Skeletal muscle tissue (tissue), 4 donors: ENCODE measurements around the gene EXOC4. TPM values are rescaled to one million over a fixed set of nuclear protein-coding genes. Genes with fewer than 3 reads are reported as not detected.

ENCODE experiments used
- H3K27ac ChIP-seq: one replicate; pipeline ENCODE4 v1.7.0; 2013; ENCODE audit warnings: mild to moderate bottlenecking, low read depth, low read length, inconsistent platforms
- H3K27me3 ChIP-seq, 3 donors: one replicate each; pipeline ENCODE4 v1.7.0; 2013; ENCODE audit warnings: low read length in 3 of 3; ENCODE audit not compliant: control insufficient read depth in 3 of 3, insufficient read depth in 3 of 3
- H3K36me3 ChIP-seq, 3 donors: one replicate each; pipeline ENCODE4 v1.7.0; 2013; ENCODE audit warnings: low read length in 3 of 3; ENCODE audit not compliant: control insufficient read depth in 3 of 3, insufficient read depth in 3 of 3
- H3K4me1 ChIP-seq, 3 donors: one replicate each; pipeline ENCODE4 v1.7.0; 2013; ENCODE audit warnings: low read length in 3 of 3, mild to moderate bottlenecking in 3 of 3; ENCODE audit not compliant: control insufficient read depth in 3 of 3, insufficient read depth in 3 of 3
- H3K4me3 ChIP-seq, 3 donors: one replicate each; pipeline ENCODE4 v1.7.0; 2013; ENCODE audit warnings: low read length in 3 of 3
- H3K9ac ChIP-seq, 3 donors: one replicate each; pipeline ENCODE4 v1.7.0; 2013; ENCODE audit warnings: low read length in 3 of 3, mild to moderate bottlenecking in 3 of 3, moderate library complexity in 2 of 3, low read depth in 1 of 3
- H3K9me3 ChIP-seq, 3 donors: one replicate each; pipeline ENCODE4 v1.7.0; 2013; ENCODE audit warnings: low read length in 3 of 3; ENCODE audit not compliant: control insufficient read depth in 3 of 3
- total RNA-seq: library from RNA; depleted of rRNA; stranded (reverse); fragments of >200 nt; gene quantifications from one replicate; pipeline ENCODE4 v1.2.3, GENCODE V29; 2014
- donor health status: Osteomylitis.

EXOC4 gene
- total RNA-seq, 1 donor from 2014 or later: 129 TPM

DNA sequence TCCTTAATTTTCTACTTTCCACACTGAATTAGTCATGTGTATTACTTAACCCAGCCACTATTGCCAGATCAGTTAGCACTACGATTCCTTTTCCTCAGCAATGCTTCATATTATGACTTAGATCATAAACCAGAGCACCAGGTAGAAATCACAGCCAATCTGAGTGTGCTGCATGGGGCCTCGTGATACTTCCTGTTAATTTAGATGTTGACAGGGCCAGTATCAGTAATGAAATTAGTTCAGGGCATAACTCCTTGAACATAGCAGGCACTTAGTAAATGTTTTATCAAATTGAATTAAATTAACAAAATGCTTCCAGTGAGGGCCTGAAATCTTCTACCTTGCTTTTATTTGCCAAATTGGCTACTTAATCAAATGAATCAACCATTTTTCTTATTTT lies 705.0 kb downstream of the EXOC4 start:
- H3K27ac ChIP-seq: no peak overlapping the region

DNA sequence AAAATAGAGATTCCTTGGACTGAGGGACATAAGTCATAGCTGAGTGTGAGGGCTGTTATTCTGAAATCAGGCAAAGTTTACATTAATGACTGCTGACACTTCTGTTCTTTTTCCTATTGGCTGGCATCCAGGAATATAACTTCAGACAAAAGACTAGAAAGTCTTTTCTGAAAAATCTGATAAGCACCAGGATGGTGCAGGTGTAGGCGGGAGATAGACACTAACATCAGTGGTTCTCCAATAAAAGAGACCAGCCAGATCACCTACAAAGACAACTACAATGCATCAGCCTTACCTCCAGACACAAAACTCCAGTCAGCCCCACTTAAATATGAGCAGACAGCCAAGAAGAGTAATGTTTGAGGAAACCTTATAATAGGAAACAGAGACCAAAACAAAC lies 705.9 kb downstream of the EXOC4 start:
- H3K9me3 ChIP-seq: no peaks in the 10 kb centered on the region
- H3K27me3 ChIP-seq: no peaks in the 10 kb centered on the region
- no peak overlapping the region for H3K27ac ChIP-seq
- no peak overlapping the region for H3K4me3 ChIP-seq
- H3K36me3 ChIP-seq: no peaks in the 10 kb centered on the region
- no peak overlapping the region for H3K9ac ChIP-seq
- no peaks in the 10 kb centered on the region for H3K4me1 ChIP-seq

More for the DNA sequence above, 705.0 kb downstream of the EXOC4 start:
- Histone ChIP-seq H3K9ac (no peak overlapping the region), H3K4me1 (no peaks in the 10 kb centered on the region), H3K36me3 (no peaks in the 10 kb centered on the region), H3K4me3 (no peak overlapping the region), H3K9me3 (no peaks in the 10 kb centered on the region), H3K27me3 (no peaks in the 10 kb centered on the region)

- Histone ChIP-seq H3K9me3 (no peaks in the 10 kb centered on the region), H3K36me3 (no peaks in the 10 kb centered on the region), H3K27me3 (no peaks in the 10 kb centered on the region), H3K27ac (no peak overlapping the region), H3K4me3 (no peak overlapping the region), H3K9ac (no peak overlapping the region), H3K4me1 (no peaks in the 10 kb centered on the region)
Measured at GRCh38 chr7:133959505-133959904, 706.6 kb downstream of the EXOC4 start.

GRCh38 chr7:133961724-133962123 lies 708.8 kb downstream of the EXOC4 start:
- Histone ChIP-seq H3K9ac (no peak overlapping the region), H3K4me3 (no peak overlapping the region), H3K9me3 (no peaks in the 10 kb centered on the region), H3K27me3 (no peaks in the 10 kb centered on the region), H3K36me3 (no peaks in the 10 kb centered on the region), H3K27ac (no peak overlapping the region), H3K4me1 (no peaks in the 10 kb centered on the region)

DNA sequence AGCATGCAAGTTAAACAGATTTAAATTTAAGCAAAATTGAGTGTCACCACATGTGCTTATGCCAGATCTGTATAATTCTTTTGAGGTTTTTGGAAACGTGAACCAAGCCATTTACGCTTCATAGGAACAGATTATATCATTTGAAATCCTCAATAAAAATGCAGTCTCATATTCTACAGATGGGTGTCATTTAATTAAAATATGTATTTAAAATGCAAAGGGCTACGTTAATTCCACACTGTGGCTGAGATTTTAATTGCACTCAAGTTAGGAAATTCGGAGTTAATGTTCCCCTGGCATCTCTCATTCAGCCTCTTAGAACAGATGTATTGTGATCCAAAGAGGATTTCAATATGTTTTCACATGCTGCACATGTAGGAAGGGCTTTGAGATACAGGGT lies 709.8 kb downstream of the EXOC4 start:
- no peak overlapping the region for H3K27ac ChIP-seq
- no peak overlapping the region for H3K4me3 ChIP-seq
- no peak overlapping the region for H3K9ac ChIP-seq
- H3K36me3 ChIP-seq: no peaks in the 10 kb centered on the region
- no peaks in the 10 kb centered on the region for H3K27me3 ChIP-seq
- no peaks in the 10 kb centered on the region for H3K4me1 ChIP-seq
- H3K9me3 ChIP-seq: no peaks in the 10 kb centered on the region

GRCh38 chr7:133963629-133964028 lies 710.8 kb downstream of the EXOC4 start:
- H3K9ac ChIP-seq: no peak overlapping the region
- no peaks in the 10 kb centered on the region for H3K9me3 ChIP-seq
- H3K4me3 ChIP-seq: no peak overlapping the region
- H3K36me3 ChIP-seq: no peaks in the 10 kb centered on the region
- H3K27me3 ChIP-seq: no peaks in the 10 kb centered on the region
- no peak overlapping the region for H3K27ac ChIP-seq
- no peaks in the 10 kb centered on the region for H3K4me1 ChIP-seq

- no peaks in the 10 kb centered on the region for H3K9me3 ChIP-seq
- no peak overlapping the region for H3K27ac ChIP-seq
- no peaks in the 10 kb centered on the region for H3K27me3 ChIP-seq
- no peaks in the 10 kb centered on the region for H3K4me1 ChIP-seq
- H3K9ac ChIP-seq: no peak overlapping the region
- no peaks in the 10 kb centered on the region for H3K36me3 ChIP-seq
- H3K4me3 ChIP-seq: no peak overlapping the region
Measured at GRCh38 chr7:133971625-133972024, 718.7 kb downstream of the EXOC4 start.

DNA sequence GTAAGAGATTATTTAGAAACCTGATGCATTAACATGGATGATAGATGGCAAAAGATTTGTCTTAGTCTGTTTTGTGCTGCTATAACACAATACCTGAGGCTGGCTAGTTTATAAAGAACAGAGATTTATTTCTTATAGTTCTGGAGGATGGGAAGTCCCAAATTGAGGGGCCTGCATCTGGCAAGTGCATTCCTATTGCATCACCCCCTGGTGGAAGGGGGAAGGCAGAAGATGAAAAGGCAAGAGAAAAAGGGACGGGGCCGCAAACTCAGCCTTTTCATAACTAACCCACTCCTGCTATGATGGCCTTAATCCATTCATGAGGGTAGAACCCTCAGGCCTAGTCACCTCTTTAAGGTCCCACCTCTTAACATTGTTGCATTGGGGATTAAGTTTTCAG lies 720.8 kb downstream of the EXOC4 start:
- H3K36me3 ChIP-seq: no peaks in the 10 kb centered on the region
- H3K27ac ChIP-seq: no peak overlapping the region
- no peaks in the 10 kb centered on the region for H3K27me3 ChIP-seq
- H3K4me3 ChIP-seq: no peak overlapping the region
- H3K9me3 ChIP-seq: no peaks in the 10 kb centered on the region
- no peak overlapping the region for H3K9ac ChIP-seq
- no peaks in the 10 kb centered on the region for H3K4me1 ChIP-seq

- Histone ChIP-seq H3K4me1 (no peaks in the 10 kb centered on the region), H3K9me3 (no peaks in the 10 kb centered on the region), H3K9ac (no peak overlapping the region), H3K27ac (no peak overlapping the region), H3K4me3 (no peak overlapping the region), H3K36me3 (no peaks in the 10 kb centered on the region), H3K27me3 (no peaks in the 10 kb centered on the region)
Measured at GRCh38 chr7:133975130-133975529, 722.3 kb downstream of the EXOC4 start.

- Histone ChIP-seq H3K4me1 (no peaks in the 10 kb centered on the region), H3K9me3 (no peaks in the 10 kb centered on the region), H3K27me3 (no peaks in the 10 kb centered on the region), H3K9ac (no peak overlapping the region), H3K36me3 (no peaks in the 10 kb centered on the region), H3K27ac (no peak overlapping the region), H3K4me3 (no peak overlapping the region)
Measured at GRCh38 chr7:133976140-133976539, 723.3 kb downstream of the EXOC4 start.
